ENCODE measurements around the gene MOV10L1.

Gene MOV10L1

DNA sequence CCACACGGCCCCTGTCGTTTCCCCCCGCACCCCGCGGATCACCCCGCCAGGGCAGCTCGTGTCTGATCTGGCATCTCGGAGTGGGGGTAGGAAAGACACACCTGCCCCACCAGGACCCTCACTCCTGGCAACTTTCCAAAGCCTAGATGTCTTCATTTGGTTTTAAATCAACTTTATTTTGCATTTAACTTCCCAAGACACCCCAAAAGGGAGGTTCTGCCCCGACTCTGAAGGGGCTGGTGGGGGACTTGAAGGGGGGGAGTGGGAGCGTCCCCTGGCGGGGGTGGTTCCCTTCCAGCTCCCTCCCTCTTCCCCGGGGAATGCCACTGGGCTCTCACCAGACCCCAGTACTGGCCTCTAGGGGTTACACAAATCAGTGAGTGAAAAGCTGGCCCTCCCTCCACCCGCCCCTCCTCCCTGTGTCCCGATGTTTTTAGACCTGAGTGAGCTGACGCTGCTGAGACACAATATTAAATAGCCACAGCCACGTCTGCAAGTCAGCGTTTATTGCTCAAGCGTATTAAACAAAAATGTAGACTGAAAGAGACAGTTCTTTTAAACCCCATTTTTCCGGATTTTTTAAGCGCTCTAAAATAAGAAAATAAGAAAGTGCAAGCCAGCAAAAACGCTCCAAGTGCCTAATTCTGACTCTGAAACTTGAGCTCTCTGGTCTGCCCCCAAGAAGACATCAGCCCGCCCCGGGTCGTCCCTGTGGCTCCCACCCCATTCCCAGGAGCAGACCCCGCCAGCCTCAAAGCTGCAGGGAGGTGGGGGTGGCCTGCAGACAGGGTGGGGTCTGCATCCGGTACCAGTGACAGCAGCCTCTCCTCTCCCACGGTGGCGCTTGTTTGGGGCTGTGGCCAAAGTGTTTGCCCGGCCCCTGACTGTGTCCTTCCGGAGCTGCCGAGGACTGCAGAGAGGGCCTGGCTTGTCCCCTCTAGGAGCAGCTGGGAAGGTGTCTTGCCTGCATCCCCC is 30.6 kb upstream of the MOV10L1 start:
- no peak for DNase-seq

DNA sequence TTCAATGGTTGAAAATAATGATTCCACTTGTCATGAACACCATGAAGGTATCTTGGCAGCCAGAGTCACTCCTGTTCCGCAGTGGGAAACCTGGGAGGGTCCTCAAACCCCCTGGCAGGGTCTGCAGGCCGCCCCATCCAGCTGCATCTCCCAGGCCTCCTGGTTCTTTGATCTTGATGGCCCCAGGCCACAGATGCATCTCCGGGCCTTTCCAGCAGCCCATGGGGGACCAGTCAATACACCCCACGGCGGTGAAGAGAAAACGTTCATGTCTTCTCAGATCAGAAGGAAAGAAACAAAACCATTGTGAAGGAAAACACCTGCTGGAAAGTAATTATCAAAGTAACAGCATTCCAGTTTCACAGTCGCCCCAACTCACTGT is 29.9 kb upstream of the MOV10L1 start:
- DNase-seq = no peak

DNA sequence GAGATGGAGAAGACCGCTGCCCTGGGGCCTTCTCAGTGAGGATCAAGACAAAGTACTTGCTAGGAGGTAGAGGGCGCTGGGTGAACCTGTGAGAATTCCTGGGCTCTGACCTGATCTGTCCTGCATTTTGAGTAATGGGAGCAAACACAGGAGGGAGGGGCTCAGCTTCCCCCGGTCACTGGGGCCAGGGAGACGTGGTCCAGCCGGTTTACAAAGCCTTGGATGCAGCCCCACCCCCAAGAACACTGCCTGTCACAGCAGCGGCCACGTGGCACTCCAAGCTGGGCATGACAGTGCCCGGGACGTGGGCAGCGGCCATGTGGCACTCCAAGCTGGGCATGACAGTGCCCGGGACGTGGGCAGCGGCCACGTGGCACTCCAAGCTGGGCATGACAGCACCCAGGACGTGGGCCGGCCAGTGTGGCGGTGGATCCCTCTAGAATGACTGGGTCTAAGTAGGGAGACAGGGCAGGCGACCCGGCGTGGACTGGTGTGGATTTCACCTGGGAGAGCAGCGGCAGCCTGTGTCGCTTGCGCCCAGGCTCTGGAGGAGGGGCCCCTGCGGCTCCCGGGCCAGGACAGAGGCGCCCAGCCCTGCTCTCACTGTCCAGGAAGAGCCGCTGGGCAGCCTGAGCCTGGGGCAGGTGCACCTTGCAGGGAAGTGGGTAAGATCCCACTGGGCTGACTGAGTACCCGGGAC is 29.2 kb upstream of the MOV10L1 start:
- no peak for DNase-seq

DNA sequence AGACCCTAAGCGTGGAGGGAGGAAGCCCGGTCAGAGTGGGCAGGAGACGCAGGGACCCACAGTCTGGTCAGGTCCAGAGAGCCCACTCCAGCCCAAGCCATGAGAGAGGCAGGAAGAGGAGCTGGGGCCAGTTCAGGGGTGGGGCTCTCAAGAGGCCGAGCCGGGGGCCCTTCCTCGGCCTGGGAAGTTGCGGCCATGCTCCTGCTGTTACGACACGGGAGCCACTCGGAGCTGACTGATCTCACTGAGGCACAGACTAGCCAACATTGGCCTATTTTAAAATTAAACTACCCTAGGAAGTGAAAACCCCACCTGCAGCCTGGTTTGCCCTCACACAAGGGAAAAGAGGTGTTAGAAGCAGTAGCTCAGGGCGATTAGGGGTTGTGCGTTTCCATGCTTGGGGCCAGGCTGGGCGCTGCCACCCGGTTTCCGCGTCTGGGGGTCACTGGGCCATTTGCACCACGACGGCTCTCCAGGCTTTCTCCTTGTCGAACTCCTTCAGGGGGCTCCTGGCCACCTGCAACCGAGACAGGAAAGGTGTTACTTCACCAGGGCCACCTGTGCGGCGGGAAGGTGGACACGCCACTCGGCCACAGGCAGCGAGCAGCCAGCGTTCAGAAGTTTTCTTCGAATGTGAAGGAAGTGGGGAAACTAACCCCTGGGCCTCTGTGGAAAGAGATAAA is 28.5 kb upstream of the MOV10L1 start:
- no peak for DNase-seq

DNA sequence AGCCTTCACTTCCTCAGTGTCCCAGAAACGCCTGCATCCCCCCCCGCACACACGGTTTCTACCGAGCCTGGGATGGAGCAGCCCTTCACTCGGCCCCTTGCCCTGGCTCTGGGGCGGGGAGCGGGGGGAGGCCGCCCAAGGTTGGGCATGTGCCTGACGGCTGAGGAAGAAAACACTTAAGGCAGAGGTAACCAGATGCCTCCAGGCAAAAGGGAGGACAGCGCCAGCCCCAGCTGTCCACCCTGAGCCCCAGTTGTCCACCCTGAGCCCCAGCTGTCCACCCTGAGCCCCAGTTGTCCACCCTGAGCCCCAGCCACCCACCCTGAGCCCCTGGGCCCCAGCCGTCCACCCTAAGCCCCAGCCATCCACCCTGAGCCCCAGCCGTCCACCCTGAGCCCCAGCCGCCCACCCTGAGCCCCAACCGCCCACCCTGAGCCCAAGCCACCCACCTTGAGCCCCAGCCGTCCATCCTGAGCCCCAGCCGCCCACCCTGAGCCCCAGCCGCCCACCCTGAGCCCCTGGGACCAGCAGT is 27.9 kb upstream of the MOV10L1 start:
- DNase-seq = no peak

DNA sequence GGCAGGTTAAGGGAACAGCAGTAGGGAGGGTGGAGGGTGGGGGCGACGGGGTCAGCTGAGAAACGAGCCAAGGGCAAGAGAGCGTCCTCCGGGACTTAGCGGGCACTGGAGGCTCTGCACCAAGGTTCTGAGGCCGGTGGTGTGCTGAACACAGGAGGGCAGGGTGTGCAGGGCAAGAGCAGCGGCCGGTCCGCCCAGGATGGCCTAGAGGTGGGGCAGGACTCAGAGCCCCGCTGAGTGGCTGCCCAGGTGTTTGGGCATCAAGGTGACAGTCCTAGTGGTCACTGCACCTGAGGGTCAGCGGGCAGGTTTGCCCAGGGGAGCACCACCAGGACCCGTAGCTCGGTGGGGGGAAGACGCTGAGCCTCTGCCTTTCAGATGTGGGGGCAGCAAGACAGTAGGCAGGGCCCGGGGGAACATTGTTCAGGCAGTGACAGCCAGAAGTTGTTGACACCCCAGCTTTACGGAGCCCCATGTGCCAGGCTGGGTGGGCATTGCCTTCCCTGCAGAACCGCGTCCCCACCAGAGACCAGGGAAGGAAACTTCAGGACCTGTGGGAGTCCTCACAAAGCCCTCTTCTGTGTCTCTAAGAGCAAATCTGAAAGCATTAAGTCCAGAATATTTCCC is 27.2 kb upstream of the MOV10L1 start:
- DNase-seq = no peak

DNA sequence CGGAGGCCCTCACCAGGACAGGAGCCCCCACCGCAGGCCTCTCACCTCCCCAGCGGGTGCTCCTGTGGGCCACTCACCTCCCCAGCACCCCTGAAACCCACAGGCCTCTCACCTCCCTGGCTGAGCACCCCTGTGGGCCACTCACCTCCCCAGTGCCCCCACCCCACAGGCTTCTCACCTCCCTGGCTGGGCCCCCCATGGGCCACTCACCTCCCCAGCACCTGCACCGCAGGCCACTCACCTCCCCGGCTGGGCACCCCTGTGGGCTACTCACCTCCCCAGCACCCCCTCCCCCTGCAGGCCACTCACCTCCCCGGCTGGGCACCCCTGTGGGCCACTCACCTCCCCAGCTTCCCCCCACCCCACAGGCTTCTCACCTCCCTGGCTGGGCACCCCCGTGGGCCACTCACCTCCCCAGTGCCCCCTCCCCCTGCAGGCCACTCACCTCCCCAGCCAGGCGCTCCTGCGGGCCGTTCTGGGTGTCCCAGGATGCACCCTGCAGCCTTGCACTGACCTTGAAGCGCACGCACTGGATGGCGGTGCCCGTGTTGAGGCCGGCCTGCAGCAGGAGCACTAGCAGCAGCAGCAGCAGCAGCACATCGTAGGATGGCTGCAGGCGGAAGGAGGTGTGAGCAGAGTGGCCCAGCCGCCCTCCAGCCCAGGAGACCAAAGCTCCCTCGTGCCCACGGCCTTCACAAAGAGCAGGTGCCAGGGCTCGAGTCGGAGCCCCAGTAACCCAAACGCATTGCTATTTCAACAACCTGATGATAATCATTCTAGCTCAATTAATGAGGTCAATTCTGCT is 26.0 kb upstream of the MOV10L1 start:
- no peak for DNase-seq

DNA sequence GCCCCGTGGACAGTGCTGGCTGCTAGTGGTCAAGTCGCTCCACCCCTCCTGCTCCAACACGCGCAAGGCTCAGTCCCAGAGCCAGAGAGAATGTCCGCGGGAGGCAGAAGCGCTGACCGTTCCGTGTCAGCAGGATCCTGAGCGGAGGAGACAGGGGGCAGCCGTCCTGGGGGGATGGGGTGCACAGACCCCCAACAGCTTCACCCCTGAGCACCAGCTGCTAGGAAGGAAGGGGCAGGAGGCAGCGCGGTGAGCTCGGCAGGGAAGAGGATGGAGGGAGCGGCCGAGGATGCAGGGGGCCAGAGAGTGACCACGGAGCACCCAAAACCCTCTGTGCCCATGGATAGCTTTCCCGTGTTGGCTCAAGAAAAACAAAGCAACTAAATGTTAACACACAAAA is 25.4 kb upstream of the MOV10L1 start:
- DNase-seq = no peak

DNA sequence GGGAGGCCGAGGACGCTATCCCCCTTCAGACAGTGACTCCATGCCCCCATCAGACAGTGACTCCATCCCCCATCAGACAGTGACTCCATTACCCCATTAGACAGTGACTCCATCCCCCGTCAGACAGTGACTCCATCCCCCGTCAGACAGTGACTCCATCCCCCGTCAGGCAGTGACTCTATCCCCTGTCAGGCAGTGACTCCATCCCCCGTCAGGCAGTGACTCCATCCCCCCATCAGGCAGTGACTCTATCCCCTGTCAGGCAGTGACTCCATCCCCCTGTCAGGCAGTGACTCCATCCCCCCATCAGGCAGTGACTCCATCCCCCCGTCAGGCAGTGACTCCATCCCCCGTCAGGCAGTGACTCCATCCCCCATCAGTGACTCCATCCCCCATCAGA is 22.6 kb upstream of the MOV10L1 start:
- DNase-seq = no peak

DNA sequence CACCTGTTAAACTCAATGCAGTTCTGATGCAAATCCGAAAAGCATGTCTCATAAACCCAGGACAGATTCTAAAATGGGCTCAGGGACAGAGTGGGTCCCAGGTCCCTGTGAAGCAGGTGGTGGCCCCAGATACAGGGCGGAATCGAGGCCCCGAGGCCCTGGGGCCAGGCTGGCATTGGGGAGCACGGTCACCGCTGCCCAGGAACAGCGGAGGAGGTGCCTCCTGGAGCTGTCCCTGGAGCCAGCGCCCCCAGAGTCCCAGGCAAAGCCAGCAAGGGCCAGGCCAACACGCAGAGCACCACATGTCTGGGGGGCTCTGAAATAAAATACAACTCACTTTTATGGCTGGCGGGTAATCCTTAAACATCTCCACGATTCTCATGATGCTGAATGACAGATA is 21.7 kb upstream of the MOV10L1 start:
- DNase-seq = no peak

DNA sequence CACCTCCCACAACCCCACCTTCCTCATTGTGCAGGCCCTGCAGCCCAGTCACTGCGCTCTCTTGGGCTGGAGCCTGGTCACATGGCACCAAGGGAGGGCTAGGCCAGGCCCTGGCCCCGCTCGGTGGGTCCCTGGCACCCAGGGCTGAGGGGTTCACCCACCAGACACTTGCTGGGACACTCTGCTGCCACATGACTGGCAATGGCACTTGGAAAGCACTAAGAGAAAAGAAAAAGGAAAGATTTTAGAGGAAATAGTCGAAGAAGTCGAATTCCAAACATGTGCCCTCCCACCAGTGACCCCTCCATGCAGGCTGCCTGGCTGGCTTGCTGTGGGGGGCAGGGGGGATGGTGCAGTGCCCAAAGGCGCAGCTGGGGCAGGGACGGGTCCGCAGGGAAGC is 19.4 kb upstream of the MOV10L1 start:
- no peak for DNase-seq

DNA sequence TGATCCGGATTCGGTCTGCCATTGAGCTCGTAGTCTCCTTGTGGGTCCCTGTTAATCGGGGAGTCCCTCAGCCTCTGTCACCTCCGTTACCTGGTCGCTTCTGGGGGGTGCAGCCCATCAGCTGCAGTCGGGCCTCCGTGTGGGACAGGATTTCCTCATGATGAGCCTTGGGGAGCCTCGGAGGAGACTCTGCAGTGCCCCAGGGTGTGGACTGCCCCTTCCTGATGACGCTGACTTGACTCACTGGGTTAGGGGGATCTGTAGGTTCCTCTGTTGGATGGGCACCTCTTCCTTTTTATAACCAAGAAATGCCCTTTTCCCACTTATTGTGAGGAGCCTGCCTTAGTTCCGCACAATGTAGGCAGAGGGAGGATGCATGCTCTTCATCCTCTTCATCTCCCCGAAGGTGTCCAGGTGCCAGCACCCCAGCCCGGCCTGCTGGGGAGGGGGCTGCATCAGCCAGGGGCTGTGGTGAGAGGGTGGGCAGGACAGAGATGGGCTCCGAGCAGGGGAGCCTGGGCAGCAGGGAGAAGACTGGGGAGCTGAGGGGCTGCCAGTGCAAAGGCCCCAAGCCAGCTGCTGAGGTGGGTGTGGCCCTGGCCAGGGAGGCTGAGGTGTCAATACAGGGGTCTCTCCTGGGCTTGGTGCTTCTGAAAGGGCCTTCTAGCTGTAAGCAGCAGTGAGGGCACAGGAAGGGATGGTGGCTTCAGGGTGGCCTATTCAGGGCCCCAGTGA is 18.2 kb upstream of the MOV10L1 start:
- no peak for DNase-seq

DNA sequence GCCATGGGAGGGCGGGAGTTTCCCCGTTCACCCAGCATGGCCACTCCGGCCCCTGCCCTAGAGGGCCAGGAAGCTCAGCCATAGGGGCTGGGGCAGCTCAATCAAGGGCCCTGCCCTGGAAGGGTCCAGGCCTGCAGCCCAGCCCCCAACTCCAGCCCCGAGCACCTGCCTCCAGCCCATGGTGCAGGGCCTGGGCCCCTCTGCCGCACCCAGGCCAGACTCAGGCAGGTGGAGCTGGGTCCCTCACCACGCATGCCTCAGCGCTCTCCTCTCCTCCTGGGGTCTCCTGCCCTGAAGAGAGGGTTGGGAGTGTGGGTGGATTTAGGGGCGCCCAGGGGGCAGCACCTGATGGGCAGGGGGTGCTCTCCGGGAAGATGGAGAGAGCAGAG is 17.6 kb upstream of the MOV10L1 start:
- no peak for DNase-seq

DNA sequence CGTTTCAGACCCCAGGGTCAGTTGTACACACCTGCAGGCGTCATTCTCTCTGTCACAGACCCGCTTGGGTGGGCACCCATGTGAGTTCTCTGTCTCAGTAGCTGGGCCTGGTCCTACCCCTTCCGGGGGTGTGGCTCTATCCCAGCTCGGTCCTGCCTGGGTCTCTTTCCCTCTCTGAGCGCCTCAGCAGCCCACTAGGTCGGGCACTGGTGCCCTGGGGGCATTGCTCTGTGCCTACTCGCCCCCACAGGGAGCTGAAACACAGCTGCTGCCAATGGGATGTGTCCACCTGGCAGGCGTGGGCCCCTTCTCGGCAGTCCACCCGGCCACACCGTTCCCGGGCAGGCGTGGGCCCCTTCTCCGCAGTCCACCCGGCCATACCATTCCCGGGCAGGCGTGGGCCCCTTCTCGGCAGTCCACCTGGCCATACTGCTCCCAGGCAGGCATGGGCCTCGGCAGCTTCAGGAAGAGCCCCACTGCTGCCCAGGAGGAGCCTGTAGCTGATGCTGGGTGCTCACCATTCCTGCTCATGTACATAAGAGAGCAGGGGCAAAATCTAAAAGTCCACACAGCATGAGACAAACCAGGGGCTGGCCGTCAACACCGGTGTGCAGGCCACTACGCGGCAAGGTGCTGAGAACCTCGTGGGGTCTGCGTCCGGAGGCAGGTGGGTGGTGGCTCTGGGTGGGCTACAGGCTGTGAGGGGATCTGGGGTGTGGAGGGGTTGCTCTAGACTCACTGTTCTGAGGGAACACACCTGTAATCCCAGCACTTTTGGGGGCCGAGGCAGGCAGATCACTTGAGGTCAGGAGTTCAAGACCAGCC is 16.9 kb upstream of the MOV10L1 start:
- DNase-seq = no peak

DNA sequence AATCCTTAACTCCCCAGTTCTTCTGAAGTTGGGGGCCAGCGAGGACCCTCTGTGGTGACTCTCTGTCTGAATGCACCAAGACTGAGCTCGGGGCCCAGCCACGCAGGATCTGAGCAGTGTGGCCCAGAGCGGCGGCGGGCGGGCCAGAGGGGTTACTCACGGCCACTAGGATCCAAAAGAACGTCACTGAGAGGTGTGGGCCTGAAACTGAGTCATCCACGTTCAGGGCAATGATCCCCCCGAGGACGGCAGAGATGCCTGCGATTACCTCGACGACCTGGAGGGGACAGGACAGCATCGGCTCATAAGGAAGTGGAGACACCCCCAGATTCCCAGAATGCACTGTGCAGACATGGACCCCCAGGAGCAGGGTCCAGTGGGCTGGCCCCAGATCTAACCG is 15.8 kb upstream of the MOV10L1 start:
- DNase-seq = no peak

DNA sequence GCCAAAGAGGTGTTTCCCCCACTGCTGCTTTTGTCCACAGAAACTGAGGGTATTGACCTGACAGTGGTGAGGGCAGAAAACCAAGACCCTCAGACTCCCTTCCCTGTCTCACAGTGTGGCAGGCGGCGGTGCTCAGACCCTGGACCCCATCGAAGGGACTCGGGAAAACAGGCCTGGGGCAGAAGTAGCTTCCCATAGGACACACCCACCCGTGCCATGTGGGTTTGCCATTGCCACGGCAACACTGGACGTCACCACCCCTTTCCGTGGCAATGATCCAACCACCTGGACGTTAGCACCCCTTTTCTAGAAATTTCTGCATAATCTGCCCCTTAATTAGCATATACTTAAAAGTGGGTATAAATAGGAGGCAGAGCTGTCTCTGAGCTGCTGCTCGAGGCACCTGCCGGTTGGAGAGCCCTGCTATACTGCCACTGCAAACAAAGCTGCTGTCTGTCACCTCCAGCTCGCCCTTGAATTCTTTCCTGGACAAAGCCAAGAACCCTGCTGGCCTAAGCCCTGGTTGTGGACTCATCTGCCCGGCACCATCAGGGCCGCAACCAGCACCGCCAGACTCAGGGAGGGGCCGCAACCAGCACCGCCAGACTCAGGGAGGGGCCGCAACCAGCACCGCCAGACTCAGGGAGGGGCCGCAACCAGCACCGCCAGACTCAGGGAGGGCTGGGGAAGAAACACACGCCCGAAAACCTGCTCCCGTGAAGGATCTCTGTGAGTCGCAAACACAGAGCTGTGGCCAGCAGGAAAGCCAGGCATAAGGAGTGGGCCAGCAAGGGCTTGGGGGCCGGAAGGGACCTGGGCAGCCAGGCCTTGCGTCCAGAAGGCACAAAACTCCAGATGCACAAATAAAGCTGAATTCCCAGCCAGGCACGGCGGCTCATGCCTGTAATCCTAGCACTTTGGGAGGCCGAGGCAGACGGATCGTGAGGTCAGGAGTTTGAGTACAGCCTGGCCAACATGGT is 15.0 kb upstream of the MOV10L1 start:
- peak; percentile 91 to 92 for DNase-seq

DNA sequence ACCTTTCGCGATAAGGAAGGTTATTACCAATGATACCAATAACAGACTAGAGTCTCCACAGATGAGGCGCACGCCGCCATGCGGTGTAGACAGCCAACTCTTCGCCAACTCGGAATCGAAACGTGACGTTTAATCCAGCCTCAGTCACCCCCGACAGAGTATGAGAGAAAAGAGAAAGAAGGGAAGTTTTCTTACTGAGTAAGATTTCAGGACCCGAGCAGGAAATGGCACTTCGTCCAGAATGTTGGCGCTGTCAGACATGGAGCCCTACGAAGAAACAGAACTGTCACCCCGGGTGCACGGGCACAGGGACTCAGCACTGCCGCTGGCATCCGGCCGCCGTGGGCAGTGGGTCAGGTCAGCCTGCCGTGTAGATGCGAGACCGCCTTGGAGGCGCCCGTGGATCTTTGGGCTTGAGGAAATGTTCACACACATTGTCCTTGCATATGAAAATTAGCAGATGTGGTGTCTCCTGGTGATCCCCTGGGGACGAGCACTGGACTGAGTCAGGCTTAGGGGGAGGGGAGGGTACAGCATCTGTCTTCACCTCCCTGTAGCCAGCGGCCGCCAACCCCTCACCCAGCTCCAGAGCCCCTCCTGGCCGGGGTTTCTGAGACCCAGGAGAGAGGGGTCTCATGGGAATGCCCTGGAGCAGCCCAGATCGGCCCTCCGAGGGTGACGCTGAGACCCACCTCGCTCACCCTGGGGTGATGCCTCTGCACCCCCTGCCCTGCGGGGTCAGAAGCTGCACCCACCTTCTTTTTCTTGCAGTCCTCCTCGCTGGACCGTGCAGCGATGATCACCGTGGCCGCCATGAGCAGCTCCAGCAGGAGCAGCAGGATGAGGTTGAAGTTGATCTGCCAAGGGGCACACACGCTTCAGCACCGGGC is 12.9 kb upstream of the MOV10L1 start:
- no peak for DNase-seq

DNA sequence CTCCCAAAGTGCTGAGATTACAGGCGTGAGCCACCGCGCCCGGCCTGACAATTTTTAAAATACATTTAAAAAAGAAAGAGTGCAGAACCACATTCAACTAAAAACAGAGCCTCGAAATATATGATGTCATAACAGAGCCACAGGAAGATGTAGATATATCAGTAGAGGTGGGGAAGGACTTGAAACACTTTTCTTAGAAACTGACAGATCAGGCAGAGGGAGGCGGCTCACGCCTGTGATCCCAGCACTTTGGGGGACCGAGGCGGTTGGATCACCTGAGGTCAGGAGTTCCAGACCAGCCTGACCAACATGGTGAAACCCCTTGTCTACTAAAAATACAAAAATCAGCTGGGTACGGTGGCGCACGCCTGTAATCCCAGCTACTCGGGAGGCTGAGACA is 11.6 kb upstream of the MOV10L1 start:
- DNase-seq = no peak
